Suprapubic skin (tissue), 4 donors: ENCODE measurements around the gene NHSL2.

ENCODE experiments used
- POLR2A ChIP-seq, 2 donors: fragments of 450-650 bp; IDR thresholded peaks; one replicate each; pipeline ENCODE4 v1.6.1; 2017; ENCODE audit warnings: antibody characterized with exemption in 2 of 2, mild to moderate bottlenecking in 2 of 2, moderate library complexity in 2 of 2
- POLR2AphosphoS5 ChIP-seq, 3 donors: sonication (generic); formaldehyde crosslinking; IDR thresholded peaks; one replicate each; pipeline ENCODE4 v1.6.1; 2017; ENCODE audit warnings: antibody characterized with exemption in 3 of 3
- TF ChIP-seq, protein P1 (sequence below), 2 donors: fragments of 200-600 bp in 1 of 2; fragments of 450-650 bp in 1 of 2; sonication (generic) in 1 of 2; IDR thresholded peaks; one replicate each; pipeline ENCODE4 v1.5.1; 2016 to 2019; ENCODE audit warnings: antibody characterized with exemption in 2 of 2, mild to moderate bottlenecking in 1 of 2, moderate library complexity in 1 of 2

DNA sequence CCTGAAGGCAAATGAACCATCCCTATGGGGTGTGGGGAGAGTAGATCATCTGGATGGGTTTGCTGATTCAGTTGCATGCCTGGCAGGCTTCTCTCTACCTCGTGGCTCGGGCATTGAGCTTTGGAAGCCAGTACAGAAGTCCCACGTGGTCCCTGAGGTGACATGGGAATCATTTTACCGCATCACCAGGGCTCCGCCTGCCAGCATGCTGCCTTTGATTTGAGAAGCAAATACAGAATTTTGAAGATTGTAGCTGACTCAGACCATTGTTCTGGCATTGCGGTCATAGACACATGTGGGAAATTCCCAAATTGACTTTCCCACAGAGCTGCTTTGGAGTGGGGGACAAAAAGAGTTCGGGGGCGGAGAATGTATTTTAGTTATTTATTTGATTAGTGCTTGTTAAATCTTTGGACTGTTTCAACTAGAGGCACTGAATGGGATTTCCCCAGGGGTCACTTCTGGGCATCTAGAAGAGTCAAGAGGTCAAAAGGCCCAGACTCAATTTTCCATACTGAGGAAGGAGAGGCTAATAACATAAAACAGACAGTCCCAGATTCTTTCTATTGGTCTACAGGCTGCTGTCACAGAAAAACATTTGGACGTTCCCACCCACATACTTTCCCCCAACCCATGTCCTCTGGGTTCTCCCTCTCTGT, 79.3 kb downstream of the NHSL2 start:
- TF ChIP-seq, protein P1, sequence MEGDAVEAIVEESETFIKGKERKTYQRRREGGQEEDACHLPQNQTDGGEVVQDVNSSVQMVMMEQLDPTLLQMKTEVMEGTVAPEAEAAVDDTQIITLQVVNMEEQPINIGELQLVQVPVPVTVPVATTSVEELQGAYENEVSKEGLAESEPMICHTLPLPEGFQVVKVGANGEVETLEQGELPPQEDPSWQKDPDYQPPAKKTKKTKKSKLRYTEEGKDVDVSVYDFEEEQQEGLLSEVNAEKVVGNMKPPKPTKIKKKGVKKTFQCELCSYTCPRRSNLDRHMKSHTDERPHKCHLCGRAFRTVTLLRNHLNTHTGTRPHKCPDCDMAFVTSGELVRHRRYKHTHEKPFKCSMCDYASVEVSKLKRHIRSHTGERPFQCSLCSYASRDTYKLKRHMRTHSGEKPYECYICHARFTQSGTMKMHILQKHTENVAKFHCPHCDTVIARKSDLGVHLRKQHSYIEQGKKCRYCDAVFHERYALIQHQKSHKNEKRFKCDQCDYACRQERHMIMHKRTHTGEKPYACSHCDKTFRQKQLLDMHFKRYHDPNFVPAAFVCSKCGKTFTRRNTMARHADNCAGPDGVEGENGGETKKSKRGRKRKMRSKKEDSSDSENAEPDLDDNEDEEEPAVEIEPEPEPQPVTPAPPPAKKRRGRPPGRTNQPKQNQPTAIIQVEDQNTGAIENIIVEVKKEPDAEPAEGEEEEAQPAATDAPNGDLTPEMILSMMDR (IDR thresholded peaks at IDR 0.05), result no peak
- TF ChIP-seq POLR2A (IDR thresholded peaks at IDR 0.05) (no peak), POLR2AphosphoS5 (IDR thresholded peaks at IDR 0.05) (no peak)
